Measurements from ENCODE around the gene ZIC4. TPM values are rescaled to one million over a fixed set of nuclear protein-coding genes. Genes with fewer than 3 reads are reported as not detected.

The ZIC4 gene
- total and polyA plus RNA-seq, 2 experiments from 2014 or later: not detected

GRCh38 chr3:147417551-147418295, 11.4 kb upstream of the ZIC4 start:
- peaks cover 56% of the 10 kb centered on the region for H3K4me1 Mint-ChIP-seq
- DNase-seq (ENCODE audit: low spot score) (peak; percentile 34), ATAC-seq (no peak)
- no peaks in the 10 kb centered on the region for H3K36me3 ChIP-seq (ENCODE audit: insufficient read depth)
- no peak overlapping the region for H2AFZ ChIP-seq
- no peaks in the 10 kb centered on the region; the same call in 1 of the 2 replicates for H4K20me1 ChIP-seq (replicated peaks; ENCODE audit: insufficient read depth)
- peaks cover 81% of the 10 kb centered on the region for H3K4me1 ChIP-seq (ENCODE audit: insufficient read depth)
- 0 out of 2 replicates have a peak overlapping the region, but pooled peaks have one; percentile 2 for H3K4me2 ChIP-seq
- peak overlapping the region; percentile 7; the same call in 1 of the 3 replicates for H3K4me3 Mint-ChIP-seq
- peaks cover 7% of the 10 kb centered on the region; the same call in 2 of the 3 replicates for H3K9me3 Mint-ChIP-seq
- no peak overlapping the region for H3K27ac Mint-ChIP-seq
- no peaks in the 10 kb centered on the region for H3K36me3 Mint-ChIP-seq (ENCODE audit: low read depth)
- H3F3A ChIP-seq (replicated peaks; ENCODE audit: low read depth): peaks cover 38% of the 10 kb centered on the region
- H3K4me3 ChIP-seq: no peak overlapping the region
- H3K27me3 Mint-ChIP-seq (ENCODE audit: insufficient read depth, low read depth, poor library complexity): peaks cover 98% of the 10 kb centered on the region
- no peak overlapping the region for H3K27ac ChIP-seq (ENCODE audit: low read depth)
- TF ChIP-seq, protein P1, sequence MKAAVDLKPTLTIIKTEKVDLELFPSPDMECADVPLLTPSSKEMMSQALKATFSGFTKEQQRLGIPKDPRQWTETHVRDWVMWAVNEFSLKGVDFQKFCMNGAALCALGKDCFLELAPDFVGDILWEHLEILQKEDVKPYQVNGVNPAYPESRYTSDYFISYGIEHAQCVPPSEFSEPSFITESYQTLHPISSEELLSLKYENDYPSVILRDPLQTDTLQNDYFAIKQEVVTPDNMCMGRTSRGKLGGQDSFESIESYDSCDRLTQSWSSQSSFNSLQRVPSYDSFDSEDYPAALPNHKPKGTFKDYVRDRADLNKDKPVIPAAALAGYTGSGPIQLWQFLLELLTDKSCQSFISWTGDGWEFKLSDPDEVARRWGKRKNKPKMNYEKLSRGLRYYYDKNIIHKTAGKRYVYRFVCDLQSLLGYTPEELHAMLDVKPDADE (IDR thresholded peaks at IDR 0.05): no peak
- TF ChIP-seq JUNB (IDR thresholded peaks at IDR 0.05; ENCODE audit: unreplicated experiment): no peak
- no peak for TF ChIP-seq ZNF114 (CRISPR knock-in tag; IDR thresholded peaks at IDR 0.05)
- TF ChIP-seq, protein P2, sequence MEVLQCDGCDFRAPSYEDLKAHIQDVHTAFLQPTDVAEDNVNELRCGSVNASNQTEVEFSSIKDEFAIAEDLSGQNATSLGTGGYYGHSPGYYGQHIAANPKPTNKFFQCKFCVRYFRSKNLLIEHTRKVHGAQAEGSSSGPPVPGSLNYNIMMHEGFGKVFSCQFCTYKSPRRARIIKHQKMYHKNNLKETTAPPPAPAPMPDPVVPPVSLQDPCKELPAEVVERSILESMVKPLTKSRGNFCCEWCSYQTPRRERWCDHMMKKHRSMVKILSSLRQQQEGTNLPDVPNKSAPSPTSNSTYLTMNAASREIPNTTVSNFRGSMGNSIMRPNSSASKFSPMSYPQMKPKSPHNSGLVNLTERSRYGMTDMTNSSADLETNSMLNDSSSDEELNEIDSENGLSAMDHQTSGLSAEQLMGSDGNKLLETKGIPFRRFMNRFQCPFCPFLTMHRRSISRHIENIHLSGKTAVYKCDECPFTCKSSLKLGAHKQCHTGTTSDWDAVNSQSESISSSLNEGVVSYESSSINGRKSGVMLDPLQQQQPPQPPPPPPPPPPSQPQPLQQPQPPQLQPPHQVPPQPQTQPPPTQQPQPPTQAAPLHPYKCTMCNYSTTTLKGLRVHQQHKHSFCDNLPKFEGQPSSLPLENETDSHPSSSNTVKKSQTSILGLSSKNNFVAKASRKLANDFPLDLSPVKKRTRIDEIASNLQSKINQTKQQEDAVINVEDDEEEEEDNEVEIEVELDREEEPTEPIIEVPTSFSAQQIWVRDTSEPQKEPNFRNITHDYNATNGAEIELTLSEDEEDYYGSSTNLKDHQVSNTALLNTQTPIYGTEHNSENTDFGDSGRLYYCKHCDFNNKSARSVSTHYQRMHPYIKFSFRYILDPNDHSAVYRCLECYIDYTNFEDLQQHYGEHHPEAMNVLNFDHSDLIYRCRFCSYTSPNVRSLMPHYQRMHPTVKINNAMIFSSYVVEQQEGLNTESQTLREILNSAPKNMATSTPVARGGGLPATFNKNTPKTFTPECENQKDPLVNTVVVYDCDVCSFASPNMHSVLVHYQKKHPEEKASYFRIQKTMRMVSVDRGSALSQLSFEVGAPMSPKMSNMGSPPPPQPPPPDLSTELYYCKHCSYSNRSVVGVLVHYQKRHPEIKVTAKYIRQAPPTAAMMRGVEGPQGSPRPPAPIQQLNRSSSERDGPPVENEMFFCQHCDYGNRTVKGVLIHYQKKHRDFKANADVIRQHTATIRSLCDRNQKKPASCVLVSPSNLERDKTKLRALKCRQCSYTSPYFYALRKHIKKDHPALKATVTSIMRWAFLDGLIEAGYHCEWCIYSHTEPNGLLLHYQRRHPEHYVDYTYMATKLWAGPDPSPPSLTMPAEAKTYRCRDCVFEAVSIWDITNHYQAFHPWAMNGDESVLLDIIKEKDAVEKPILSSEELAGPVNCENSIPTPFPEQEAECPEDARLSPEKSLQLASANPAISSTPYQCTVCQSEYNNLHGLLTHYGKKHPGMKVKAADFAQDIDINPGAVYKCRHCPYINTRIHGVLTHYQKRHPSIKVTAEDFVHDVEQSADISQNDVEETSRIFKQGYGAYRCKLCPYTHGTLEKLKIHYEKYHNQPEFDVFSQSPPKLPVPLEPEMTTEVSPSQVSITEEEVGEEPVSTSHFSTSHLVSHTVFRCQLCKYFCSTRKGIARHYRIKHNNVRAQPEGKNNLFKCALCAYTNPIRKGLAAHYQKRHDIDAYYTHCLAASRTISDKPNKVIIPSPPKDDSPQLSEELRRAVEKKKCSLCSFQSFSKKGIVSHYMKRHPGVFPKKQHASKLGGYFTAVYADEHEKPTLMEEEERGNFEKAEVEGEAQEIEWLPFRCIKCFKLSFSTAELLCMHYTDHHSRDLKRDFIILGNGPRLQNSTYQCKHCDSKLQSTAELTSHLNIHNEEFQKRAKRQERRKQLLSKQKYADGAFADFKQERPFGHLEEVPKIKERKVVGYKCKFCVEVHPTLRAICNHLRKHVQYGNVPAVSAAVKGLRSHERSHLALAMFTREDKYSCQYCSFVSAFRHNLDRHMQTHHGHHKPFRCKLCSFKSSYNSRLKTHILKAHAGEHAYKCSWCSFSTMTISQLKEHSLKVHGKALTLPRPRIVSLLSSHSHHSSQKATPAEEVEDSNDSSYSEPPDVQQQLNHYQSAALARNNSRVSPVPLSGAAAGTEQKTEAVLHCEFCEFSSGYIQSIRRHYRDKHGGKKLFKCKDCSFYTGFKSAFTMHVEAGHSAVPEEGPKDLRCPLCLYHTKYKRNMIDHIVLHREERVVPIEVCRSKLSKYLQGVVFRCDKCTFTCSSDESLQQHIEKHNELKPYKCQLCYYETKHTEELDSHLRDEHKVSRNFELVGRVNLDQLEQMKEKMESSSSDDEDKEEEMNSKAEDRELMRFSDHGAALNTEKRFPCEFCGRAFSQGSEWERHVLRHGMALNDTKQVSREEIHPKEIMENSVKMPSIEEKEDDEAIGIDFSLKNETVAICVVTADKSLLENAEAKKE (CRISPR knock-in tag; IDR thresholded peaks at IDR 0.05): no peak
- TF ChIP-seq POLR2AphosphoS5 (IDR thresholded peaks at IDR 0.05; ENCODE audit: low read depth): no peak
- peaks cover 100% of the 10 kb centered on the region for H3K27me3 ChIP-seq (ENCODE audit: insufficient read depth)
- no peaks in the 10 kb centered on the region for H3K79me2 ChIP-seq (replicated peaks; ENCODE audit: insufficient read depth)
- no peaks in the 10 kb centered on the region for H3K9me2 ChIP-seq (ENCODE audit: insufficient read depth)

Measured in GM23338 (cell line).